Measurements from ENCODE around the gene TFB2M.

DNA sequence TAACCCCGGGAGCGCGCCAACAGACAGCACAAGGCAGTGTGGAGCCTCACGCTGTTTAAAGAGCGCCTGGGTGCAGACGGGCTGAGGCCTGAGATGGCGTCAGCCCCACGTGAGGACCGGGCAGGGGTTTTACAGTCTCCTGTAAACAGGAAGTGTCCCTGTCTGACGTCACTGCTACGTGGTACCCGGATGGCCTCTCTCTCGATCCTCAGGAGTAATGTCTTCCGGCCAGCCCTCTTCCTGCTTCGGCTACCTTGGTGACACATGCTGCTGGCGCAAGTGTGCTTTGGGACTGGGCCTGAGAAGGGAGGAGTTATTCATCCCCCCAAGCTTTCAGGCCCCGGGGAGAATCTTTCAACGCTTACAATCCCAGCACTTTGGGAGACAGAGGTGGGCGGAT lies 41.4 kb upstream of the TFB2M start:
- TF ChIP-seq, protein P1, sequence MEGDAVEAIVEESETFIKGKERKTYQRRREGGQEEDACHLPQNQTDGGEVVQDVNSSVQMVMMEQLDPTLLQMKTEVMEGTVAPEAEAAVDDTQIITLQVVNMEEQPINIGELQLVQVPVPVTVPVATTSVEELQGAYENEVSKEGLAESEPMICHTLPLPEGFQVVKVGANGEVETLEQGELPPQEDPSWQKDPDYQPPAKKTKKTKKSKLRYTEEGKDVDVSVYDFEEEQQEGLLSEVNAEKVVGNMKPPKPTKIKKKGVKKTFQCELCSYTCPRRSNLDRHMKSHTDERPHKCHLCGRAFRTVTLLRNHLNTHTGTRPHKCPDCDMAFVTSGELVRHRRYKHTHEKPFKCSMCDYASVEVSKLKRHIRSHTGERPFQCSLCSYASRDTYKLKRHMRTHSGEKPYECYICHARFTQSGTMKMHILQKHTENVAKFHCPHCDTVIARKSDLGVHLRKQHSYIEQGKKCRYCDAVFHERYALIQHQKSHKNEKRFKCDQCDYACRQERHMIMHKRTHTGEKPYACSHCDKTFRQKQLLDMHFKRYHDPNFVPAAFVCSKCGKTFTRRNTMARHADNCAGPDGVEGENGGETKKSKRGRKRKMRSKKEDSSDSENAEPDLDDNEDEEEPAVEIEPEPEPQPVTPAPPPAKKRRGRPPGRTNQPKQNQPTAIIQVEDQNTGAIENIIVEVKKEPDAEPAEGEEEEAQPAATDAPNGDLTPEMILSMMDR (IDR thresholded peaks at IDR 0.05; ENCODE audit: low read depth, low read length) = no peak
- no peak for TF ChIP-seq EZH2phosphoT487 (IDR thresholded peaks at IDR 0.05; ENCODE audit: low read depth)
